Measurements from ENCODE around the gene C1orf122. TPM values are rescaled to one million over a fixed set of nuclear protein-coding genes. Genes with fewer than 3 reads are reported as not detected.

C1orf122 gene
- total RNA-seq, 1 experiment from 2014 or later: 19.8 TPM

- DNase-seq (ENCODE audit: extremely low read depth, low read depth): no peak
These were observed 12.1 kb upstream of the C1orf122 start for GRCh38 chr1:37795340-37796125.

- no peak for DNase-seq (ENCODE audit: extremely low read depth, low read depth)
These were observed 9.7 kb upstream of the C1orf122 start for GRCh38 chr1:37797750-37798345.

- DNase-seq (ENCODE audit: extremely low read depth, low read depth): no peak
These were observed 5.2 kb upstream of the C1orf122 start for GRCh38 chr1:37802439-37802838.

GRCh38 chr1:37807220-37807554 lies 403 bp upstream of the C1orf122 start:
- no peak for DNase-seq (ENCODE audit: extremely low read depth, low read depth)

GRCh38 chr1:37808369-37809319 lies 1.1 kb downstream of the C1orf122 start:
- DNase-seq (ENCODE audit: extremely low read depth, low read depth): peak; percentile 56

GRCh38 chr1:37809942-37810341 lies 2.4 kb downstream of the C1orf122 start:
- DNase-seq (ENCODE audit: extremely low read depth, low read depth): no peak

GRCh38 chr1:37811027-37811655 lies 3.6 kb downstream of the C1orf122 start:
- DNase-seq (ENCODE audit: extremely low read depth, low read depth): peak; percentile 75

GRCh38 chr1:37813529-37814145 lies 6.0 kb downstream of the C1orf122 start:
- no peak for DNase-seq (ENCODE audit: extremely low read depth, low read depth)

- no peak for DNase-seq (ENCODE audit: extremely low read depth, low read depth)
These were observed 6.7 kb downstream of the C1orf122 start for GRCh38 chr1:37814252-37814651.

GRCh38 chr1:37817481-37817880 lies 9.9 kb downstream of the C1orf122 start:
- DNase-seq (ENCODE audit: extremely low read depth, low read depth): no peak

- DNase-seq (ENCODE audit: extremely low read depth, low read depth): no peak
These were observed 13.9 kb downstream of the C1orf122 start for GRCh38 chr1:37821481-37821880.

GRCh38 chr1:37822906-37823815 lies 15.6 kb downstream of the C1orf122 start:
- no peak for DNase-seq (ENCODE audit: extremely low read depth, low read depth)

GRCh38 chr1:37824001-37824400 lies 16.4 kb downstream of the C1orf122 start:
- no peak for DNase-seq (ENCODE audit: extremely low read depth, low read depth)

GRCh38 chr1:37825506-37825905 lies 17.9 kb downstream of the C1orf122 start:
- DNase-seq (ENCODE audit: extremely low read depth, low read depth): no peak

GRCh38 chr1:37828410-37829074 lies 21.0 kb downstream of the C1orf122 start:
- no peak for DNase-seq (ENCODE audit: extremely low read depth, low read depth)

- DNase-seq (ENCODE audit: extremely low read depth, low read depth): no peak
These were observed 23.5 kb downstream of the C1orf122 start for GRCh38 chr1:37831109-37831508.

- DNase-seq (ENCODE audit: extremely low read depth, low read depth): no peak
These were observed 24.2 kb downstream of the C1orf122 start for GRCh38 chr1:37831809-37832208.

- DNase-seq (ENCODE audit: extremely low read depth, low read depth): no peak
These were observed 29.2 kb downstream of the C1orf122 start for GRCh38 chr1:37836788-37837187.

- no peak for DNase-seq (ENCODE audit: extremely low read depth, low read depth)
These were observed 32.1 kb downstream of the C1orf122 start for GRCh38 chr1:37839676-37840075.

Data from NCI-H460 (cell line).